Raji (cell line): ENCODE measurements around the gene TMEM150A.

ENCODE experiments used
- POLR2A ChIP-seq: IDR thresholded peaks from 2 replicates; pipeline ENCODE4 v1.6.1; 2011; ENCODE audit warnings: low read depth, low read length, control low read depth; ENCODE audit not compliant: insufficient read depth

TMEM150A gene

DNA sequence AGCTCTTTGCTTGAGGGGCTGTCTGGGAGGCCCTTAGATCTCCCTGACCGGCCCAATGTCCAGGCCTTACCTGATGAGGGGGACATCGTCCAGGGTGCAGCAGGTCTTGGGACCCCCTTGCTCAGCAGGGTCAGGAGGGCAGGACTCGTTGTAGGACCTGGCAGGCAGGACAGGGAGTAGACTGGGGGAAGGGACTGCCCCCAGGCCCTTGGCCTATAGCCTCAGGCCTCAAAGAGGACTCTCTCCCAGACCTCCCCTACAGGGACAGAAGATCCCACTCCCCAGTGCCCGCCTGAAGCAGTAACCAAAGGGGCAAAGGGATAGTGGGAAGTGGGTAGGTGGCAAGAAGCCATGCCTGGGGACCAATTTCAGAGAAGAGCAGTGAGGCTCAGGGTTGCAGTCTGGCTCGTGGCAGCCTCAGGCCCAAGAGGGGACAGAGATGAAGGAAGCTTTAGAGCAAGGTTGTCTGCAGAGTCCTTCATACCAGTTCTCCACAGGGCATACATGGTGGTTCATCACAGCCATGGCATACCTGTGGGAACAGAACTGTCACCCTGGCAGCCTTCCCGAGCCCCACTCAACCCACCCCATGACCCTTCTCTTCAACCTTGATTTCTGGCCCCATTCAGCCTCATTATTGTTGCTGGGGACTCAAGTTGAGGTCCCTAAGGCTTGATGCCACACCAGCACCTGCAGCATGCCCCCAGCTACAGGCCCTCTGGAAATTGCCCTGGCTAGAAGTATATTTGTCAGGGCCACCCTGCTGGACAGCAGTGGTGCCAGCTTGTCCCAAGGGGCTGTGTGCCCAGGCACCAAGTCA lies 1.3 kb downstream of the TMEM150A start:
- TF ChIP-seq POLR2A, result no peak

DNA sequence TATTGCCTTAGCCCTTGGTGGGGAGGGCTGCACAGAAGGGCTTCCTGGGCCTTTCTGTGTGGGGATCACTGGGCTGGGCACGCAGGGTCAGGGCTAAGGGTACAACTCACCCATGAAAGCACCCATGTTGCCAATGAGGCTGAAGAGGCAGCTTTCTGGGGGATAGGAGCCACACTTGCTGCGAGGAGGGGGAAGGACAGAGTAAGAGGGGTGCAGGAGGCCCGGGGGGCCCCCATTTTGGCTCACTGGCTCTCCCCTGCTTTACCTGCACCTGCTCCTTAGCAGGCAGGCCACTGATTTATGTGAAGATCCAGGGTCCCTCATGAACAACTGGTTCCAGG lies 2.3 kb downstream of the TMEM150A start:
- TF ChIP-seq POLR2A, result no peak

DNA sequence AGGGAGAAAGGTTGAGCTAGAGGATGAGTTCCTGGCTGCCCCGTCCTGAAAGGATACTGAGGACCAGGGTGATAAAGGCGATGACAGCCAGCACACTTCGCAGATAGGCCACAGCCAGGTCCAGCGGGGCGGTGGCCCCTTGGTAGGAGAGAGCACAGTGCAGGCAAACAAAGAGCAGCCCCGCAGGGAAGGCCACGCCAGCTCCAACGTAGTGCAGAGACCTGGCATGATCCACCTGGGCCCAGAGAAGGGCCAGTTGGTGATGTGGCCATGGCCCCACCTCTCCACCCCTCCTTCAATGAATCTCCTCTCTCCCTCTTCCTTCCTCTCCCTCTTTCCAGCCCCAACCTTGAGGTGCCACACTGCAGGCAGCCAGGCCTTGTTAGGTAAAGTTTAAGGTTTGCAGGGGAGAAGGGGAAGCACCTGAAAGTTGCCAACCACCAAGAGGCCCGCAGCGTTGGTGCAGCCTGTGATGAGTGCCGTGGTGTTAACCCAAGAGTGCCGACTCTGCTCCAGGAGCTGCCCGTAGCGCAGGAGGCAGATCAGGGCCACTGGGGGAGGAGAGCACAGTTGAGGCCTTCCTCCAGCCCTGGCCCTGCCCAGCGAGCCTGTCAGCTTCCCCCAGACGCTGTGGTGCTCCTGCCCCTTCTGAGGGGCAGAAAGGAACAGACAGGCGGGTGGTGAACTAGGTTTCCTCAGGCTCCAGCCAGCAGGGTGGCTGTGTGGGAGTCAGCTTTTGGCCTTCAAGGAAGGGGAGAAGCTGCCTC lies 2.8 kb downstream of the TMEM150A start:
- TF ChIP-seq POLR2A, result no peak

DNA sequence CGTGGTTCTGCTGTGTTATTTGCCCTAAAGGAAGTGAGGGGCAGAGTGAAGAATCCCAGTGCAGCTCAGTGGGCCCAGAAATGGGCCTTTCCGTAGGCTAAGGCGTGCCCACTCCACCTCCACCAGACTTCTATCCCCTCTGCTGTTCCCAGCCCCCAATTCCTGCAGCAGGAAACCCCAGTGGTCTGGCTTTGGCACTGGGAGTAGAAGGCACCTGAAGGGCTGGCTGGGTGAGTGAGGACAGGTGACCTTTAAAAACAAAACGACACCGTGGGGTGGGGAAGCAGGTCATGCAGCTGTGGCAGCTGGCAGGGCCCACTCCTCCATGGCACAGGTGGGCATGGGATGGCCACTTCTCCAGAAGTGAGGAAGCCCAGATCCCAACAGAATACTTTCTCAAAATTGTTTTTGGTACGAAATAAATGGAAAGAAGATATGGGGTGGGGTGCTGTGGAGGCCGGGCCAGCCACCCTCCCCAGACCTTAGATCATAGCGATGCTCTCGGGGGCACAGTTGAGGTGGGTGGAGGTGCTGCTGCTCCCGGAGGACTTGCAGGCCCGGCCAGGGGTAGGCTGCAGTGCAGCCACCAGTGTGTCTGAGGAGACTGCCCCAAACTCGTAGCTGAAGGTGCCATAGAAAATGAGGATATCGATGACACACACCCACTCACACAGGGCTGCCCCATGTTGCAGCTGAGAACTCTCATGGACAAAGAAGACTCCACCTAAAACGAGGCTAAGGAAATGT lies 3.7 kb downstream of the TMEM150A start:
- TF ChIP-seq POLR2A, result no peak

DNA sequence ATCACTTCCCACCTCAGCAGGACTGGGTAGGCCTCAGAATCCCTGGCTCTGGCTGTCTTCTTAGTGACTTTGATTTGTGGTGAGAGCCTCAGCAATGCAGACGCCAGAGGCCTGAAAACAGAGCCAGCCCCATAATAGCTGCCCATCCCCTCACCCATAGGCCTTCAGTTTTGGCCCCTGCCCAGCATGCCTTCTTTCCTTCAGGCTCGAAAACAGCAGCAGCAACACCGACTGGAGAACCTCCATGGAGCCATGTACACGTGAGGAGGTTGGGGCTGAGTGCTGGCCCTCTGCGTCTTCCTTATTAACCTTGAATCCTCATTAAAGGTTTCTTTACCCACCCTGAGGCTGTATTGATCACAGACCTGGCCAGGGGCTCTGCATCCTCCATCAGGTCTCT lies 5.3 kb downstream of the TMEM150A start:
- no peak for TF ChIP-seq POLR2A

DNA sequence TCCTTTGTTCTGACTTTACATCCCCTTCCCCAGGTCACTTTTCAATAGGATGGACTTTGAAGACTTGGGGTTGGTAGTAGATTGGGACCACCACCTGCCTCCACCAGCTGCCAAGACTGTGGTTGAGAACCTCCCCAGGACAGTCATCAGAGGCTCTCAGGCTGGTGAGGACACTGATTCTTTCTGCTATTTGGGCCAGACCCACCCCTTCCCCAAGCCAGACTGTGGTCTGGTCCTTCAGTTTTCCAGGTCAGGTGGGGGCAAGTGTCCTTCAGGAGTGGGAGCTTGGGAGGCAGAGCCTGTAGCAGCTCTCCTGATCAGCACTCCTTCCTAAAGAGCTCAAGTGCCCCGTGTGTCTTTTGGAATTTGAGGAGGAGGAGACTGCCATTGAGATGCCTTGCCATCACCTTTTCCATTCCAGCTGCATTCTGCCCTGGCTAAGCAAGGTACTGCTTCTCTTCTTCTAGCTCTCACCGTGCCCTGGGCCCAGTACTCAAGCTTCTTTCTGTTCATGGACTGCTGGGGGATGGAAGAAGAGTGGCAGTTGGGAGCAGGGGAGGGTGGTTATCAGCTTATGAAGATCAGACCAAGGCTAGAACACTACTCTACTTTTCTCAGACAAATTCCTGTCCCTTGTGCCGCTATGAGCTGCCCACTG lies 5.9 kb downstream of the TMEM150A start:
- TF ChIP-seq POLR2A, result no peak

DNA sequence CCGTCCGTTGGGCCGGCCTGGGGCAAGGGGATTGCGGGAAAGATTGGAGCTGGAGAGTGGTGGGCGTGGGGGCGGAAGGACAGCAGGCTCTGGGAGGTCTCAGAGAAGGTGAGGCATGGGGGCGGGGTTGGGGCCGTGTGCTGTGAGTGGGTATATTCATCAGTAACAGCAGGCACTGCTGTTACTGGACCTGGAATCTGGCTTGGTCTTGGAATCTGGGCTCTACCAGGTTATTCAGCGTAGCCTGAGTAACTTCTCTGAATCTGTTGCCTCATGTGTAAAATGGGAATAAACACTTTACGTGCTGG lies 6.5 kb downstream of the TMEM150A start:
- no peak for TF ChIP-seq POLR2A

DNA sequence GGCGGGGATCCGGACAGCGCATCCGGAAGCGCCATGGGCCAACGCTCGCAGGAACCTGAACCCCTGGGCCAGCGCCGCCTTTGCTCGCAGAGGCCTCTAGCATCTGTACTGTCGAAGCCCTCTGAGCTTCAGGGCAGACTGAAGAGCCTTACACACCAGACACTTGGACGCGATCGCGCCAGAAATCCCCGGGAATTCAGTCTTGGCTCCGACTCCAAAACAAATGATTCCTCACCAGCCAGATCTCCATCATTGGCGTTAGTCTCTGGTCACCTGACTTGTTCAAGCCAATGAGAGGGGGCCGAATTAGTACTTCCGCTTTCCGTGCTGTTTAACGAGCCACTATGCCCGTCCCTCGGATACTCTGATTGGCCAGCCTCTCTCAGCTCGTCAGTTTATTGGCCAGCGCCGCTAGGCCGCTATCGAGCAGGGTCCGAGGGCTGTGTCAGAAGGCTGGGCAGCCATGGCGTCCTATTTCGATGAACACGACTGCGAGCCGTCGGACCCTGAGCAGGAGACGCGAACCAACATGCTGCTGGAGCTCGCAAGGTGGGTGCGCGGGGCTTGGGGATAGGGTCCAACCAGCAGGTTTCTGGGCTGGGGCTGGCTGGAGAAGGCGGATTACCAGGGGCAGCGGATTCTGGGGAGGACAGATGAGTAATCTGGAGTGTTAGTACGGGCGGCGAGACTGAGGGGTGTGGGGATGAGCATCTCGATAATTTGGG lies 7.0 kb downstream of the TMEM150A start, which contains the start of gene RNF181:
Gene RNF181 (plus strand): TSS at position 445 of the 725 bp plus-strand sequence. CDS start 19 bp downstream, at position 464.
- TF ChIP-seq POLR2A, result peak; percentile 93

DNA sequence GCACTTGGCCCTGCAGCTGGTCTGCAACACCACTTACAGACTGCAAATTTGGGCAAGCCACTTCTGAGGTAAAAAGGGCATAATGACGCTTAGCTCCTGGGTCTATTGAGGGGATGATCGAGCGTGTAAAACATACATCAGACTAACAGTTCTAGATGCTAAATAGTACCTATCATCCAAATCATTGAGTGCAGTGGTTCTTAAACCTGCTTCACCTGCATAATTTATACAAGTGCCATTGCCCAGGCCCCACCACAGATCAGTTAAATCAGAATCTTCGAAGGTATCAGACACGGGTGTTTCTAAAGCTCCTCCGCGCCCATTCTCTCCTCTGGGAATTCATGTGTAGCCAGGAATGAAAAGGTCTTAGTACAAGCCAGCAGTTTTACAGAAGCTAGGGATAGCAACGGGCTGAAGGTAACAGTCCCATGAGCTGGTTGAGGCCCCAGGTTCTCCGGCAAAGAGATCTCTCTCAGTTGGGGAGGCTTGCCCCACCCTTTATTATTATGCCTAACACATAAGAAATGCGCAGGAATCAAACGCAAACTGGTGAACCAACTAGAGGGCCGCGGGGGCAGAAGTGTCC lies 7.7 kb downstream of the TMEM150A start:
- no peak for TF ChIP-seq POLR2A

DNA sequence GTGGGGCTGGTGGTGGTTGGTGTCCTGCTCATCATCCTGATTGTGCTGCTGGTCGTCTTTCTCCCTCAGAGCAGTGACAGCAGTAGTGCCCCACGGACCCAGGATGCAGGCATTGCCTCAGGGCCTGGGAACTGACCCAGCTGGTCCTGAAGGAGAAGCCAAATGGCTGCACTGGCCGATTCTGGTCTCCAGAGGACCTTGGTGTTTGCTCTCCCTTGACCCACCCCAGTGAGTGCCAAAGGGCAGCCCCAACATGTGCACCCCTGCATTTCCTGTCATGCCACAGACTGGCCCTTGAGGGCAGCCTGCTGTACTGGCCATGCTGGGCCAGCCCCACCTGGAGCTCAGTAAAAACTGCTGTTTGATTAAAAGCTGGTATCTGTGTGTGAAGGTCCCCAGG lies 9.5 kb downstream of the TMEM150A start:
- no peak for TF ChIP-seq POLR2A

DNA sequence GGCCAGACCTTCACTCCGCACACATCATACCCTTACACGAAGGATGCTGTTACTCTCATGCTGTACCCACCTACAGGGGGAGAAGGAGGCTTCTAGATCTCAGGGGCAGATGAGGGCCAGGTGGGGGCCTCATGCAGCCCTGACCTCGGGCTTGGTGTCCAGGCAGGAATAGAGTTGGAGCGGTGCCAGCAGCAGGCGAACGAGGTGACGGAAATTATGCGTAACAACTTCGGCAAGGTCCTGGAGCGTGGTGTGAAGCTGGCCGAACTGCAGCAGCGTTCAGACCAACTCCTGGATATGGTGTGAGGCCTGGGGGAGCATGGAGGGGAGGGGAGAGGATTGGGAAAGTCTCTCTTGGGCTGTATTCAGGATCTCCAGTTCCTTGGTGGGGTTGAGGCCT lies 10.9 kb downstream of the TMEM150A start:
- TF ChIP-seq POLR2A, result no peak

DNA sequence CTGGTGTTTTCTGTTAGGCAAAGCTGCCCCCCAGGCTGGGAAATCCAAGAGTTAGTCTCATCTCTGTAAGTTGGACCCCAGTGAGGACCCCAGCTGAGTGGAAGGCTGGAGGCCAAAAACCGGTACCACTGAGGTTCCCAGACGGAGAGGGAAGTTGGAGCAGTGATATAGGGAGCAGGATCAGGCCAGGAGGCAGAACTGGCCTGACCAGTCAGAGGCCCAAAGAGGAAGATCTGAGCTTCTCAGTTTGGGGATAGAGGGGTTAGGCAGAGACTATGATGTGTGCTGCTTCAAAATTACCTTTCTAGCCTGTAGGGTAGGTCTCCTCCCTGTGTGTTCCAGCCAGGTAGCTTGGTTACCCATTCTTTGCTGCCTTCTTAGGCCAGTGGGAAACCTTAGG lies 11.5 kb downstream of the TMEM150A start:
- TF ChIP-seq POLR2A, result no peak

DNA sequence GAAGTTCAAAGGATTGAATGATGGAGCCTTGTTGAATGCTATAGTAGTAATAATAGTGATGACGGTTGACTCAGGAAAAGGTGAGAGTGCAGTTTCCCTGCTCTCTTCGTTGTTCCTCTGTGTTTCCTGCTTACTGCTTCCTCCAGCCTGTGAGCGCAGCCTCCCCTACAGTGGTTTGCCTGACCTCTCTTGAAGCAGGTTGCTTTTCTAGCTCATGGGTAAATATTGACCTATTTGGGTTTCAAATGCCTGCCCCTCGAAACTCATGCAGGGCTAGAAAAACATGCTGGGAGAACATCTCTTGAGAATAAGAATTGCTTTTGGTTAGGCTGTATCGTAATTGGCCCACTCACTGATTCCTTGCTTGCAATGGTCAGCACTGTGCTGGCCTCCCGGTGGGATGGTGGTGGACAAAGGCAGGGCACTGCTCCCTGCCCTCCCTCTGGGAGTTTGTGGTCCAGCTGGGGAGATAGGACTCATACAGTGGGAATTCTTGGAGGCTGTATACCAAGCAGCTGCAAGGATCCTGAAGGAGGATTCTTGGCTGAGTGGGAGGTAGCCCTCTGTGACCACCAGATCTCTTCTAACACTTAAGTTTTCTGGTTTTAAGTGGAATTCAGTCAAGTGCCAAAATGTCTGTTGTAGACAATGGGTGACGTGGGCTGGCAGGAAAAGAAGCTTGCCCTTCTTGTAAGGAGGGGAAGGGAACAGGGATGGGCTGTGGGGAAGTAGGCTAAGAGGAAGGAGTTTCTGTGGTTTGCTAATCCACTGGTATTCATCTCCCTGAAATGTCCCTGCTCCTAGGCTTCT lies 12.3 kb downstream of the TMEM150A start:
- no peak for TF ChIP-seq POLR2A
